IMR-90 (cell line): Measurements from ENCODE around the gene CADM2. TPM values are rescaled to one million over a fixed set of nuclear protein-coding genes. Genes with fewer than 3 reads are reported as not detected.
"Not testable (repeated sequence)": the region's sequence is repeated elsewhere in the genome, so short reads cannot be mapped to it uniquely, and the experiment has no call there.

Experiments
- ATAC-seq: fragments of 200-7000 bp; cut with Tn5 transposase; 2 replicates; pipeline ENCODE4 v1.9.1; 2020; ENCODE audit warnings: low read depth, mild to moderate bottlenecking, moderate library complexity
- BruUV-seq: library from RNA; stranded (reverse); fragments of 400-500 nt; replicated peaks from 2 replicates; lab custom pipeline; 2021; lab: Mats Ljungman, UMichigan
- CTCF ChIA-PET: fragments of 300-600 bp; formaldehyde crosslinking; extraction: SDS; loops from one replicate; lab custom pipeline; 2021; ENCODE audit warnings: antibody characterized with exemption; lab: Yijun Ruan, JAX
- POLR2A ChIA-PET: fragments of 300-600 bp; sonication (Branson Sonifier 250); formaldehyde crosslinking; loops from one replicate; lab custom pipeline; 2022; ENCODE audit warnings: antibody characterized with exemption; ENCODE audit not compliant: unreplicated experiment; lab: Charles Lee
- DNase-seq: peaks from one replicate; pipeline ENCODE4 v3.0.0; 2013
- H2AFZ ChIP-seq: replicated peaks from 2 replicates; pipeline ENCODE3; 2013; ENCODE audit warnings: low read length, mild to moderate bottlenecking; ENCODE audit not compliant: poor library complexity
- H2AK5ac ChIP-seq: 2 replicates; pipeline ENCODE4 v1.6.1; 2013; ENCODE audit warnings: low read depth, low read length, inconsistent platforms
- H2AK9ac ChIP-seq: replicated peaks from 2 replicates; pipeline ENCODE3; 2013; ENCODE audit warnings: mild to moderate bottlenecking, low read depth, low read length, moderate library complexity; ENCODE audit not compliant: poor library complexity
- H2BK120ac ChIP-seq: 2 replicates; pipeline ENCODE4 v1.6.1; 2013; ENCODE audit warnings: low read depth, low read length, inconsistent platforms
- H2BK15ac ChIP-seq: 3 replicates; pipeline ENCODE4 v1.6.1; 2013; ENCODE audit warnings: low read depth, low read length, inconsistent platforms
- H2BK20ac ChIP-seq: 2 replicates; pipeline ENCODE4 v1.6.1; 2013; ENCODE audit warnings: low read depth, mild to moderate bottlenecking, inconsistent platforms, low read length, moderate library complexity
- H2BK5ac ChIP-seq: 2 replicates; pipeline ENCODE4 v1.6.1; 2013; ENCODE audit warnings: mild to moderate bottlenecking, low read depth, low read length, inconsistent platforms; ENCODE audit not compliant: poor library complexity, severe bottlenecking
- H3K14ac ChIP-seq: replicated peaks from 2 replicates; pipeline ENCODE4 v1.6.1; 2013; ENCODE audit warnings: low read depth, low read length, inconsistent platforms
- H3K18ac ChIP-seq: 2 replicates; pipeline ENCODE4 v1.6.1; 2013; ENCODE audit warnings: low read depth, low read length, control low read depth
- H3K23ac ChIP-seq: 2 replicates; pipeline ENCODE4 v1.6.1; 2013; ENCODE audit warnings: low read depth, low read length, inconsistent platforms
- H3K27ac ChIP-seq: 2 replicates; pipeline ENCODE4 v1.5.1; 2013; ENCODE audit warnings: mild to moderate bottlenecking, control low read depth, low read length; ENCODE audit not compliant: insufficient read depth
- H3K27me3 ChIP-seq: 2 replicates; pipeline ENCODE4 v1.6.1; 2013; ENCODE audit warnings: low read length; ENCODE audit not compliant: control insufficient read depth, insufficient read depth
- H3K36me3 ChIP-seq: 2 replicates; pipeline ENCODE4 v1.6.1; 2013; ENCODE audit warnings: low read length, mixed read lengths; ENCODE audit not compliant: control insufficient read depth, insufficient read depth
- H3K4ac ChIP-seq: 2 replicates; pipeline ENCODE4 v1.6.1; 2013; ENCODE audit warnings: low read depth, low read length, inconsistent platforms
- H3K4me1 ChIP-seq: 2 replicates; pipeline ENCODE4 v1.6.1; 2013; ENCODE audit warnings: low read length, mixed read lengths; ENCODE audit not compliant: control insufficient read depth, insufficient read depth
- H3K4me2 ChIP-seq: 2 replicates; pipeline ENCODE4 v1.6.1; 2013; ENCODE audit warnings: low read depth, mild to moderate bottlenecking, control low read depth, low read length, moderate library complexity
- H3K4me3 ChIP-seq: 2 replicates; pipeline ENCODE4 v1.5.1; 2013; ENCODE audit warnings: low read depth, mild to moderate bottlenecking, control low read depth, low read length, moderate library complexity; ENCODE audit not compliant: insufficient read depth
- H3K56ac ChIP-seq: 2 replicates; pipeline ENCODE4 v1.6.1; 2013; ENCODE audit warnings: low read length, inconsistent platforms; ENCODE audit not compliant: insufficient read depth; ENCODE audit errors: extremely low read depth
- H3K79me1 ChIP-seq, 2 experiments: 2 replicates each; pipeline ENCODE4 v1.6.1; 2013; ENCODE audit warnings: low read length in 2 of 2, inconsistent platforms in 1 of 2, low read depth in 1 of 2
- H3K9ac ChIP-seq: 2 replicates; pipeline ENCODE4 v1.6.1; 2013; ENCODE audit warnings: low read depth, low read length, control low read depth
- H3K9me1 ChIP-seq: 2 replicates; pipeline ENCODE4 v1.6.1; 2013; ENCODE audit warnings: low read length, inconsistent platforms; ENCODE audit not compliant: insufficient read depth
- H3K9me3 ChIP-seq: 2 replicates; pipeline ENCODE4 v1.6.1; 2013; ENCODE audit warnings: low read length; ENCODE audit not compliant: control insufficient read depth, insufficient read depth
- H4K20me1 ChIP-seq: 2 replicates; pipeline ENCODE4 v1.6.1; 2013; ENCODE audit warnings: low read length, inconsistent platforms; ENCODE audit not compliant: insufficient read depth
- H4K5ac ChIP-seq: 2 replicates; pipeline ENCODE4 v1.6.1; 2013; ENCODE audit warnings: mild to moderate bottlenecking, low read depth, low read length, control low read depth
- H4K8ac ChIP-seq, 2 experiments: 2 replicates each; pipeline ENCODE4 v1.6.1; 2013; ENCODE audit warnings: low read depth in 2 of 2, low read length in 2 of 2, control low read depth in 1 of 2, inconsistent platforms in 1 of 2
- H4K91ac ChIP-seq: 2 replicates; pipeline ENCODE4 v1.6.1; 2013; ENCODE audit warnings: low read depth, low read length, inconsistent platforms; ENCODE audit not compliant: insufficient read depth
- WGBS, 2 experiments: methylation state at CpG; one replicate each; pipeline versions ENCODE4 v1.1.5 to v1.1.7; 2013; ENCODE audit warnings: missing lambda C conversion rate in 2 of 2; ENCODE audit not compliant: insufficient read length in 1 of 2; ENCODE audit errors: extremely low coverage in 2 of 2; 5-methylcytosine and 5-hydroxymethylcytosine counted together
- dilution Hi-C: fragments of 300-500 bp; cut with HindIII; formaldehyde crosslinking; loops from one replicate; pipeline ENCODE4 v1.14.3; 2018; ENCODE audit warnings: low sequenced_read_pairs; ENCODE audit not compliant: unreplicated experiment
- in situ Hi-C: fragments of 300-500 bp; cut with MboI; formaldehyde crosslinking; loops from 3 replicates; pipeline ENCODE4 v1.14.3; 2019; ENCODE audit warnings: low sequenced_read_pairs, inconsistent platforms, mixed read lengths
- intact Hi-C: fragments of 100-400 bp; cut with micrococcal nuclease; formaldehyde crosslinking; loops from 2 replicates; pipeline ENCODE4 v1.10.0; 2022
- polyA plus RNA-seq, 3 experiments: library from polyadenylated mRNA; depleted of rRNA; stranded (reverse); fragments of >200 nt; gene quantifications; 2 replicates each; pipeline ENCODE4 v1.2.3, GENCODE V29; 2012; ENCODE audit warnings: low replicate concordance in 1 of 3
- total RNA-seq: library from RNA; depleted of rRNA; stranded (reverse); fragments of >200 nt; gene quantifications from 2 replicates; pipeline ENCODE4 v1.2.3, GENCODE V29; 2012

The CADM2 gene
- total and polyA plus RNA-seq, 2 of the 4 experiments (the other 2 are of a cell fraction): not detected

DNA sequence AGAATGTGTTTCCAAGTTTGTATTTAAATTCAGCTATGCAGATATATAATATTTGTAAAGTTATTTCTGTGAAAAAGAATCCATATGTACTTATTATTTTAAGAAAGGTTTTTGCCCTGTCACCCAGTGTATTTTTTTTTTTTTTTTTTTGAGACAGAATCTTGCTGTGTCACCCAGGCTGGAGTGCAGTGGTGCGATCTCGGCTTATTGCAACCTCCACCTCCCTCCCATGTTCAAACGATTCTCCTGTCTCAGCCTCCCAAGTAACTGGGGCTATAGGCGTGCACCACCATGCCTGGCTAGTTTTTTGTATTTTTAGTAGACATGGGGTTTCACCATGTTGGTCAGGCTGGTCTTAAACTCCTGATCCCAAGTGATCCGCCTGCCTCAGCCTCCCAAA lies 548.3 kb downstream of the CADM2 start:
- H4K91ac ChIP-seq, H4K20me1 ChIP-seq, H3K18ac ChIP-seq, intact Hi-C loops, H4K5ac ChIP-seq, in situ Hi-C loops, H3K27ac ChIP-seq, BruUV-seq, H2AFZ ChIP-seq, H2AK5ac ChIP-seq, H3K56ac ChIP-seq, H3K4me2 ChIP-seq, H2AK9ac ChIP-seq, POLR2A ChIA-PET, H2BK15ac ChIP-seq, ATAC-seq, H3K4me3 ChIP-seq, H3K4ac ChIP-seq, H3K9me3 ChIP-seq, H2BK5ac ChIP-seq, H3K36me3 ChIP-seq, H3K23ac ChIP-seq, H2BK20ac ChIP-seq, H3K9me1 ChIP-seq, dilution Hi-C loops, H4K8ac ChIP-seq, CTCF ChIA-PET, H3K27me3 ChIP-seq, DNase-seq, H3K14ac ChIP-seq, H3K4me1 ChIP-seq, H3K79me1 ChIP-seq, H3K9ac ChIP-seq, H2BK120ac ChIP-seq: not testable (repeated sequence)
- no CpG with 5 or more reads among the region's 5 CpGs for WGBS, 2 experiments
